BLaER1 treated with 17β-estradiol and CSF1 and Interleukin-3, amounts not matched to agents 10 nM and 100 nM (cell line): Measurements from ENCODE around the gene ADGRL3.

Experiments
- H3K27ac ChIP-seq, 11 experiments: shearing (Covaris generic); formaldehyde crosslinking; 2 replicates each; pipeline ENCODE4 v1.8.1; 2022
- H3K27me3 ChIP-seq, 11 experiments: shearing (Covaris generic); formaldehyde crosslinking; 2 replicates each; pipeline ENCODE4 v1.8.1; 2022
- H3K36me3 ChIP-seq, 11 experiments: shearing (Covaris generic); formaldehyde crosslinking; 2 replicates each; pipeline ENCODE4 v1.8.1; 2022
- H3K4me1 ChIP-seq, 10 experiments: shearing (Covaris generic); formaldehyde crosslinking; 2 replicates each; pipeline ENCODE4 v1.8.1; 2022
- H3K4me2 ChIP-seq, 11 experiments: shearing (Covaris generic); formaldehyde crosslinking; 2 replicates each; pipeline ENCODE4 v1.8.1; 2022
- H3K4me3 ChIP-seq, 10 experiments: shearing (Covaris generic); formaldehyde crosslinking; 2 replicates each; pipeline ENCODE4 v1.8.1; 2022
- H3K9ac ChIP-seq, 11 experiments: shearing (Covaris generic); formaldehyde crosslinking; 2 replicates each; pipeline ENCODE4 v1.8.1; 2022
- H3K9me3 ChIP-seq, 11 experiments: shearing (Covaris generic); formaldehyde crosslinking; replicated peaks in 1 of 11; 2 replicates each; pipeline ENCODE4 v1.8.1; 2022
- H4K20me1 ChIP-seq, 11 experiments: shearing (Covaris generic); formaldehyde crosslinking; 2 replicates each; pipeline ENCODE4 v1.8.1; 2022
- Cebpa-rat ChIP-seq, 11 experiments: shearing (Covaris generic); IDR thresholded peaks; 2 replicates each; pipeline ENCODE4 v1.8.1; 2022

ADGRL3 gene

DNA sequence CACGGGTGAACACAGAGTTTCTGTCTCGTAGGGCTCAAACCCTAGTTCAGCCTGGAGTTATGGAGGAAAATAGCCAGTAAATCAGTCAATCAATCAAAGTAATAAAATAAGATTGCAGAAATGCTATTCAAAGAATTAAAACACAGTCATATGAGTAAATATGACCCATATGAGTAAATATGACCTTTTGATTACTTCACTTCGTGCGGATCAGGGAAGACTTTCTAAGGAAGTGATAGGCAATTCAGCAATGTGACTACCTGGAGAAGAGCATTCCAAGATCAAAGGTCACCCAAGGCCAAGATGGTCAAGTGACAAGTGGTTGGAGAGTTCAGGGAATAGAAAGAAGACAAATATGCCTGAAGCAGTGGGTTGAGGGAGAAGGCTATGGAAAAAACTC, 722.6 kb downstream of the ADGRL3 start:
- no peak overlapping the region for H3K9ac ChIP-seq
- H3K36me3 ChIP-seq, result no peaks in the 10 kb centered on the region
- H4K20me1 ChIP-seq, result no peaks in the 10 kb centered on the region
- no peaks in the 10 kb centered on the region for H3K27me3 ChIP-seq
- no peak overlapping the region for H3K4me2 ChIP-seq
- H3K4me3 ChIP-seq, result no peak overlapping the region
- H3K27ac ChIP-seq, result no peak overlapping the region
- TF ChIP-seq Cebpa-rat (IDR thresholded peaks at IDR 0.05), result no peak
- no peaks in the 10 kb centered on the region for H3K9me3 ChIP-seq
- H3K4me1 ChIP-seq, result no peaks in the 10 kb centered on the region

DNA sequence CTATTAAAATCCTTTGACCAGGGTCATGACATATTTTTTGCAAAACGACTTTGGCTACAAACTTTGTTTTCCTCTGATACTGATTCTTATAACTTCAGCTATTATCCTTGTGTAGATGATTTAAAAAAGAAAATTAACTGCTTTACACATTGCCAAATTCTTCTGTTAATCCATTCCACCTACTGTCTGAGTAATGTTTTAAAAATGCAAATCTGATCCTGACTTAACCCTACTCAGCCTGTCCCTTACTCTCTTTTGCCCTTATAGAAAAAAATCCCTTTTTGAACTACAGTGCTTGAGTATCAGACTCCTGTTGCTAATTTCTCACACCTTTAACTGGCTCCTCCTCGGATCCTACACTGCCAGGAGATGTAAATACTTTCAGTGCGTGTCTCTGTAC, 723.1 kb downstream of the ADGRL3 start:
- no peaks in the 10 kb centered on the region for H3K9me3 ChIP-seq

DNA sequence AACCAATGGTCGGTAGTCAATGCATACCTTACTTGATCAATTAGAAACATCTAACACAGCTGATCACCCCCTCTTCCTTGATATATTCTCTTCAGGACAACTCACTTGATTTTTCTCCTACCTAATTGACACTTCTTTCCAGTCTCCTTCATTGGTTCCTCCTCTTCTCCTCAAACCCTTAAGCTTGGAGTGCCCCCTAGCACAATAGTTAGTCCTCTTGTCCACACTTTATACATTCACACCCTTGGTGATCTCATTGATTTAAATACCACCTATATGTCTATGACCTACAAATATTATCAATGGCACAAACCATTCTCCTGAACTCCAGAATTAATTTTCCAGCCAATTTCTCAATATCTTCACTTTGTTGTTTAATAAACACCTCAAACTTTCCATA, 724.0 kb downstream of the ADGRL3 start:
- Histone ChIP-seq H3K4me3 (no peak overlapping the region), H3K27me3 (no peaks in the 10 kb centered on the region), H3K27ac (no peak overlapping the region), H3K9ac (no peak overlapping the region), H4K20me1 (no peaks in the 10 kb centered on the region), H3K36me3 (no peaks in the 10 kb centered on the region), H3K9me3 (no peaks in the 10 kb centered on the region), H3K4me2 (no peak overlapping the region), H3K4me1 (no peaks in the 10 kb centered on the region)
- no peak for TF ChIP-seq Cebpa-rat (IDR thresholded peaks at IDR 0.05)

More for the DNA sequence above, 723.1 kb downstream of the ADGRL3 start:
- Histone ChIP-seq H3K4me2 (no peak overlapping the region), H3K4me3 (no peak overlapping the region), H3K9ac (no peak overlapping the region), H3K4me1 (no peaks in the 10 kb centered on the region), H3K27me3 (no peaks in the 10 kb centered on the region), H3K27ac (no peak overlapping the region), H3K36me3 (no peaks in the 10 kb centered on the region), H4K20me1 (no peaks in the 10 kb centered on the region)
- no peak for TF ChIP-seq Cebpa-rat (IDR thresholded peaks at IDR 0.05)

- Histone ChIP-seq H3K4me3 (no peak overlapping the region), H3K9me3 (no peaks in the 10 kb centered on the region), H3K4me1 (no peaks in the 10 kb centered on the region), H4K20me1 (no peaks in the 10 kb centered on the region), H3K4me2 (no peak overlapping the region), H3K27ac (no peak overlapping the region), H3K9ac (no peak overlapping the region), H3K27me3 (no peaks in the 10 kb centered on the region), H3K36me3 (no peaks in the 10 kb centered on the region)
- TF ChIP-seq Cebpa-rat (IDR thresholded peaks at IDR 0.05), result no peak
Measured at GRCh38 chr4:61933527-61933926, 733.4 kb downstream of the ADGRL3 start.

DNA sequence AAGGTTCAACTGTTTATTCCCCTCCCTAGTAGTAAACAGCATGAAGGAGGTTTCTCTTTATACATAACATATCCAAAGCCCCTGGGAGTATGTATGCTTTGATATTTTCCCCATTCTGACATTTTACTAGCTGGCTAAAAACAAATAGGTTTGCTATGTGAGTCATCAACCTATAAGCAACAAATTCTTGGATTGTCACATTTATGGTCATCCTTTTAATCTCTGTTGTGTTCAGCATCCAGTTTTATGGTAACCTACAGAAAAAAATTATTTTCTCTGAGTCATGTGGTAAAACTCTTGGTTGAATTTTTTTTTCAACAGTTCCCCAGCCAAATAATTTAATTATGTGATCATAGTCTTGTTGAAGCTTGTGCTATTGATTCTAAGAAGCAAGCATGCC, 734.1 kb downstream of the ADGRL3 start:
- Histone ChIP-seq H3K27me3 (no peaks in the 10 kb centered on the region), H3K4me2 (no peak overlapping the region), H3K9me3 (no peaks in the 10 kb centered on the region), H3K36me3 (no peaks in the 10 kb centered on the region), H3K27ac (no peak overlapping the region), H4K20me1 (no peaks in the 10 kb centered on the region), H3K4me1 (no peaks in the 10 kb centered on the region), H3K4me3 (no peak overlapping the region), H3K9ac (no peak overlapping the region)
- no peak for TF ChIP-seq Cebpa-rat (IDR thresholded peaks at IDR 0.05)

- no peak for TF ChIP-seq Cebpa-rat (IDR thresholded peaks at IDR 0.05)
Measured at GRCh38 chr4:61938250-61938846, 738.2 kb downstream of the ADGRL3 start.

DNA sequence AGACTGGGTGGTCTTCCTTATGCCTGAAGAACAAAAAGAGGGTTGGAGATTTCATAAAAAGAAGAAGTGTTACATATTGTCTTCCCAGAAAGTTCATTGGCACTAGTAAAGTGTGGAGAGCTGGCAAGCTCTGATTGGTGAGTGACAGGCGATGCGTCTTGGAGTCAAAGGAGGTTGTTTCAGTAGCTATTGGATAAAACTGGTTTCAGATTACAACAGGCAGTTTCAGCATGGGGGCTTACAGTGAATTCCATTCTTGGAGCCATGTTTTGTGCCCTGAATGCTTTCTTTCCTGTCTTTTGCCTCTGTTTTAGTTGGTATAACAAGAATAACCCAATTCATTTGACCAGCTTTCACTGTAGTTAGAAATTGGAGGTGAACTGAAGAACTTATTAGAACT, 750.5 kb downstream of the ADGRL3 start:
- no peak overlapping the region for H3K4me3 ChIP-seq
- H3K9ac ChIP-seq, result no peak overlapping the region
- H3K9me3 ChIP-seq, result no peaks in the 10 kb centered on the region
- H3K27ac ChIP-seq, result no peak overlapping the region
- H4K20me1 ChIP-seq, result no peaks in the 10 kb centered on the region
- no peak for TF ChIP-seq Cebpa-rat (IDR thresholded peaks at IDR 0.05)
- H3K4me1 ChIP-seq, result no peaks in the 10 kb centered on the region
- H3K4me2 ChIP-seq, result no peak overlapping the region
- H3K27me3 ChIP-seq, result no peaks in the 10 kb centered on the region
- no peaks in the 10 kb centered on the region for H3K36me3 ChIP-seq

More at GRCh38 chr4:61938250-61938846, 738.2 kb downstream of the ADGRL3 start:
- Histone ChIP-seq H3K4me1 (no peaks in the 10 kb centered on the region), H3K36me3 (no peaks in the 10 kb centered on the region), H3K9me3 (no peaks in the 10 kb centered on the region), H3K27me3 (no peaks in the 10 kb centered on the region), H3K4me2 (no peak overlapping the region), H3K4me3 (no peak overlapping the region), H3K27ac (no peak overlapping the region), H4K20me1 (no peaks in the 10 kb centered on the region), H3K9ac (no peak overlapping the region)

DNA sequence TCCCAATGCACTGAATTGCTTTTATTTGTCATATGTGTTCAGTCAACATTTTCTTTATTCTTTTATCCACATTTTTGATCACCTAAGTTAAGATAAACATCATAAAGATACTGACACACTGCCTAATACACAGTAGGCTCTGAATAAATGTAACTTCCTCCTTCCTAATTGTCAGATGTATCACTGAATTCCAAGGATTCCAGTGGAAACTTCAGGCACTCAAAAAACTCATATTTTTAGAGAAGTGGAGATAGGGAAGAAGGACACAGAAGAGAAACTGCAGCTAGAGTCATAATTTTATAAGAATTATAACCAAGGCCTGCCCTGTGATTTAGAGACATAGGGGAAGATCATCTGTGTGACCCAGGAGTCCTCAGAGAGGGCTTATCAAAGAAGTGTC, 753.3 kb downstream of the ADGRL3 start:
- Histone ChIP-seq H3K27me3 (no peaks in the 10 kb centered on the region), H3K4me3 (no peak overlapping the region), H3K36me3 (no peaks in the 10 kb centered on the region), H3K9ac (no peak overlapping the region), H3K27ac (no peak overlapping the region), H4K20me1 (no peaks in the 10 kb centered on the region), H3K9me3 (no peaks in the 10 kb centered on the region), H3K4me1 (no peaks in the 10 kb centered on the region), H3K4me2 (no peak overlapping the region)
- TF ChIP-seq Cebpa-rat (IDR thresholded peaks at IDR 0.05), result no peak

GRCh38 chr4:61958591-61958990, 758.5 kb downstream of the ADGRL3 start:
- Histone ChIP-seq H3K4me2 (no peak overlapping the region), H4K20me1 (no peaks in the 10 kb centered on the region), H3K27ac (no peak overlapping the region), H3K4me3 (no peak overlapping the region), H3K4me1 (no peaks in the 10 kb centered on the region), H3K9me3 (no peaks in the 10 kb centered on the region), H3K27me3 (no peaks in the 10 kb centered on the region), H3K9ac (no peak overlapping the region), H3K36me3 (no peaks in the 10 kb centered on the region)
- no peak for TF ChIP-seq Cebpa-rat (IDR thresholded peaks at IDR 0.05)

DNA sequence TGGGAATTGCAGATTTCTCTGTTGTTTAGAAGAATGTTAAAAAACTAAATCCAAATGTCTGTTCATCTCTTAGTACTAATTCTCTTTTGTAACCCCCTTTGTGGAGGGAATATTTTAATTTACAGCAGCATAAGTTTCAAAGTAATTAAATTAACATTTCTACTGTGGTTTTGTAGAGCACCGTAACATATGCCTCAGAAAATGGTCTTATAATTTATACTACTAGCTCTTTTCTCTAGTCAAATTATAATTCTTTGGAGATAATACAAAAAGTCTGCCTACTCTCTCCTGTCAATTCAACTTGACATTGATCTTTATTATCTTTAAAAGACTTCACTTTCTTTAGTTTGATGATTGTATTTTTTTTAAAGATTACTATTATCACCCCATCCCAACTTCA, 759.0 kb downstream of the ADGRL3 start:
- Histone ChIP-seq H4K20me1 (no peaks in the 10 kb centered on the region), H3K9ac (no peak overlapping the region), H3K36me3 (no peaks in the 10 kb centered on the region), H3K4me2 (no peak overlapping the region), H3K4me3 (no peak overlapping the region), H3K27ac (no peak overlapping the region), H3K9me3 (no peaks in the 10 kb centered on the region), H3K27me3 (no peaks in the 10 kb centered on the region), H3K4me1 (no peaks in the 10 kb centered on the region)
- TF ChIP-seq Cebpa-rat (IDR thresholded peaks at IDR 0.05), result no peak
